IMR-90 (cell line): ENCODE data around the gene AKAP6. TPM values are rescaled to one million over a fixed set of nuclear protein-coding genes. Genes with fewer than 3 reads are reported as not detected.

Experiments
- ATAC-seq: fragments of 200-7000 bp; cut with Tn5 transposase; 2 replicates; pipeline ENCODE4 v1.9.1; 2020; ENCODE audit warnings: low read depth, mild to moderate bottlenecking, moderate library complexity
- BruUV-seq: library from RNA; stranded (reverse); fragments of 400-500 nt; replicated peaks from 2 replicates; lab custom pipeline; 2021; lab: Mats Ljungman, UMichigan
- CTCF ChIA-PET: fragments of 300-600 bp; formaldehyde crosslinking; extraction: SDS; loops from one replicate; lab custom pipeline; 2021; ENCODE audit warnings: antibody characterized with exemption; lab: Yijun Ruan, JAX
- POLR2A ChIA-PET: fragments of 300-600 bp; sonication (Branson Sonifier 250); formaldehyde crosslinking; loops from one replicate; lab custom pipeline; 2022; ENCODE audit warnings: antibody characterized with exemption; ENCODE audit not compliant: unreplicated experiment; lab: Charles Lee
- DNase-seq: peaks from one replicate; pipeline ENCODE4 v3.0.0; 2013
- H2AFZ ChIP-seq: replicated peaks from 2 replicates; pipeline ENCODE3; 2013; ENCODE audit warnings: low read length, mild to moderate bottlenecking; ENCODE audit not compliant: poor library complexity
- H2AK5ac ChIP-seq: 2 replicates; pipeline ENCODE4 v1.6.1; 2013; ENCODE audit warnings: low read depth, low read length, inconsistent platforms
- H2AK9ac ChIP-seq: replicated peaks from 2 replicates; pipeline ENCODE3; 2013; ENCODE audit warnings: mild to moderate bottlenecking, low read depth, low read length, moderate library complexity; ENCODE audit not compliant: poor library complexity
- H2BK120ac ChIP-seq: 2 replicates; pipeline ENCODE4 v1.6.1; 2013; ENCODE audit warnings: low read depth, low read length, inconsistent platforms
- H2BK15ac ChIP-seq: 3 replicates; pipeline ENCODE4 v1.6.1; 2013; ENCODE audit warnings: low read depth, low read length, inconsistent platforms
- H2BK20ac ChIP-seq: 2 replicates; pipeline ENCODE4 v1.6.1; 2013; ENCODE audit warnings: low read depth, mild to moderate bottlenecking, inconsistent platforms, low read length, moderate library complexity
- H2BK5ac ChIP-seq: 2 replicates; pipeline ENCODE4 v1.6.1; 2013; ENCODE audit warnings: mild to moderate bottlenecking, low read depth, low read length, inconsistent platforms; ENCODE audit not compliant: poor library complexity, severe bottlenecking
- H3K14ac ChIP-seq: replicated peaks from 2 replicates; pipeline ENCODE4 v1.6.1; 2013; ENCODE audit warnings: low read depth, low read length, inconsistent platforms
- H3K18ac ChIP-seq: 2 replicates; pipeline ENCODE4 v1.6.1; 2013; ENCODE audit warnings: low read depth, low read length, control low read depth
- H3K23ac ChIP-seq: 2 replicates; pipeline ENCODE4 v1.6.1; 2013; ENCODE audit warnings: low read depth, low read length, inconsistent platforms
- H3K27ac ChIP-seq: 2 replicates; pipeline ENCODE4 v1.5.1; 2013; ENCODE audit warnings: mild to moderate bottlenecking, control low read depth, low read length; ENCODE audit not compliant: insufficient read depth
- H3K27me3 ChIP-seq: 2 replicates; pipeline ENCODE4 v1.6.1; 2013; ENCODE audit warnings: low read length; ENCODE audit not compliant: control insufficient read depth, insufficient read depth
- H3K36me3 ChIP-seq: 2 replicates; pipeline ENCODE4 v1.6.1; 2013; ENCODE audit warnings: low read length, mixed read lengths; ENCODE audit not compliant: control insufficient read depth, insufficient read depth
- H3K4ac ChIP-seq: 2 replicates; pipeline ENCODE4 v1.6.1; 2013; ENCODE audit warnings: low read depth, low read length, inconsistent platforms
- H3K4me1 ChIP-seq: 2 replicates; pipeline ENCODE4 v1.6.1; 2013; ENCODE audit warnings: low read length, mixed read lengths; ENCODE audit not compliant: control insufficient read depth, insufficient read depth
- H3K4me2 ChIP-seq: 2 replicates; pipeline ENCODE4 v1.6.1; 2013; ENCODE audit warnings: low read depth, mild to moderate bottlenecking, control low read depth, low read length, moderate library complexity
- H3K4me3 ChIP-seq: 2 replicates; pipeline ENCODE4 v1.5.1; 2013; ENCODE audit warnings: low read depth, mild to moderate bottlenecking, control low read depth, low read length, moderate library complexity; ENCODE audit not compliant: insufficient read depth
- H3K56ac ChIP-seq: 2 replicates; pipeline ENCODE4 v1.6.1; 2013; ENCODE audit warnings: low read length, inconsistent platforms; ENCODE audit not compliant: insufficient read depth; ENCODE audit errors: extremely low read depth
- H3K79me1 ChIP-seq, 2 experiments: 2 replicates each; pipeline ENCODE4 v1.6.1; 2013; ENCODE audit warnings: low read length in 2 of 2, inconsistent platforms in 1 of 2, low read depth in 1 of 2
- H3K9ac ChIP-seq: 2 replicates; pipeline ENCODE4 v1.6.1; 2013; ENCODE audit warnings: low read depth, low read length, control low read depth
- H3K9me1 ChIP-seq: 2 replicates; pipeline ENCODE4 v1.6.1; 2013; ENCODE audit warnings: low read length, inconsistent platforms; ENCODE audit not compliant: insufficient read depth
- H3K9me3 ChIP-seq: 2 replicates; pipeline ENCODE4 v1.6.1; 2013; ENCODE audit warnings: low read length; ENCODE audit not compliant: control insufficient read depth, insufficient read depth
- H4K20me1 ChIP-seq: 2 replicates; pipeline ENCODE4 v1.6.1; 2013; ENCODE audit warnings: low read length, inconsistent platforms; ENCODE audit not compliant: insufficient read depth
- H4K5ac ChIP-seq: 2 replicates; pipeline ENCODE4 v1.6.1; 2013; ENCODE audit warnings: mild to moderate bottlenecking, low read depth, low read length, control low read depth
- H4K8ac ChIP-seq, 2 experiments: 2 replicates each; pipeline ENCODE4 v1.6.1; 2013; ENCODE audit warnings: low read depth in 2 of 2, low read length in 2 of 2, control low read depth in 1 of 2, inconsistent platforms in 1 of 2
- H4K91ac ChIP-seq: 2 replicates; pipeline ENCODE4 v1.6.1; 2013; ENCODE audit warnings: low read depth, low read length, inconsistent platforms; ENCODE audit not compliant: insufficient read depth
- POLR2A ChIP-seq: IDR thresholded peaks from 2 replicates; pipeline ENCODE4 v1.6.1; 2012; ENCODE audit warnings: mild to moderate bottlenecking, low read depth, low read length
- RCOR1 ChIP-seq: IDR thresholded peaks from 2 replicates; pipeline ENCODE4 v1.6.1; 2012; ENCODE audit warnings: mild to moderate bottlenecking, low read length, improper control_type of control experiment; ENCODE audit not compliant: insufficient replicate concordance
- RFX5 ChIP-seq: IDR thresholded peaks from 2 replicates; pipeline ENCODE4 v1.8.0; 2012; ENCODE audit warnings: low read depth, mild to moderate bottlenecking, low read length, moderate library complexity
- SMC3 ChIP-seq: fragments of 150-350 bp; IDR thresholded peaks from 2 replicates; pipeline ENCODE4 v1.6.1; 2016; ENCODE audit warnings: low read depth, mild to moderate bottlenecking, antibody characterized with exemption, low read length, moderate library complexity
- WGBS, 2 experiments: methylation state at CpG; one replicate each; pipeline versions ENCODE4 v1.1.5 to v1.1.7; 2013; ENCODE audit warnings: missing lambda C conversion rate in 2 of 2; ENCODE audit not compliant: insufficient read length in 1 of 2; ENCODE audit errors: extremely low coverage in 2 of 2; 5-methylcytosine and 5-hydroxymethylcytosine counted together
- dilution Hi-C: fragments of 300-500 bp; cut with HindIII; formaldehyde crosslinking; loops from one replicate; pipeline ENCODE4 v1.14.3; 2018; ENCODE audit warnings: low sequenced_read_pairs; ENCODE audit not compliant: unreplicated experiment
- in situ Hi-C: fragments of 300-500 bp; cut with MboI; formaldehyde crosslinking; loops from 3 replicates; pipeline ENCODE4 v1.14.3; 2019; ENCODE audit warnings: low sequenced_read_pairs, inconsistent platforms, mixed read lengths
- intact Hi-C: fragments of 100-400 bp; cut with micrococcal nuclease; formaldehyde crosslinking; loops from 2 replicates; pipeline ENCODE4 v1.10.0; 2022
- microRNA-seq, 2 experiments: library from miRNA; stranded (forward) in 1 of 2; unstranded in 1 of 2; fragments of 10-50 nt in 1 of 2; fragments of <30 nt in 1 of 2; gene quantifications in 1 of 2; microRNA quantifications in 1 of 2; one replicate each; pipeline versions ENCODE3 to v1.1.0; 2013 to 2020; ENCODE audit not compliant: insufficient read depth in 1 of 2, insufficient read length in 1 of 2, unreplicated experiment in 1 of 2
- polyA plus RNA-seq, 3 experiments: library from polyadenylated mRNA; depleted of rRNA; stranded (reverse); fragments of >200 nt; gene quantifications; 2 replicates each; pipeline ENCODE4 v1.2.3, GENCODE V29; 2012; ENCODE audit warnings: low replicate concordance in 1 of 3
- small RNA-seq, 5 experiments: library from RNA; depleted of rRNA; stranded (forward); fragments of <200 nt; gene quantifications; one replicate each; pipeline ENCODE3, GENCODE V24; 2012
- total RNA-seq: library from RNA; depleted of rRNA; stranded (reverse); fragments of >200 nt; gene quantifications from 2 replicates; pipeline ENCODE4 v1.2.3, GENCODE V29; 2012; rRNA removed
- TF ChIP-seq, protein P1 (sequence below): fragments of 150-350 bp; IDR thresholded peaks from 2 replicates; pipeline ENCODE4 v1.6.1; 2017; ENCODE audit warnings: mild to moderate bottlenecking, antibody characterized with exemption, low read length, low read depth
- TF ChIP-seq, protein P2 (sequence below): conservative IDR thresholded peaks from 2 replicates; pipeline ENCODE4 v1.5.1; 2012; ENCODE audit warnings: mild to moderate bottlenecking, low read depth, low read length, improper control_type of control experiment

Gene AKAP6
- total and polyA plus RNA-seq, 2 of the 4 experiments (the other 2 are of a cell fraction): 0.22 to 1.6 TPM

- WGBS, 2 experiments: no CpG with 5 or more reads among the region's 3 CpGs
- dilution Hi-C loops: no loop called here
- Histone ChIP-seq H3K18ac (no peak overlapping the region), H2AFZ (no peak overlapping the region), H3K27ac (no peak overlapping the region), H3K27me3 (no peaks in the 10 kb centered on the region), H3K4me3 (no peak overlapping the region), H3K4me2 (no peak overlapping the region), H2AK5ac (no peak overlapping the region), H3K9me1 (no peaks in the 10 kb centered on the region), H2AK9ac (no peak overlapping the region), H3K9me3 (no peaks in the 10 kb centered on the region), H3K14ac (no peak overlapping the region), H3K4me1 (no peaks in the 10 kb centered on the region), H4K5ac (no peak overlapping the region), H4K8ac (no peak overlapping the region), H3K36me3 (no peaks in the 10 kb centered on the region), H3K56ac (no peak overlapping the region), H2BK15ac (no peak overlapping the region), H3K79me1 (no peaks in the 10 kb centered on the region), H3K23ac (no peak overlapping the region), H2BK5ac (no peak overlapping the region), H3K9ac (no peak overlapping the region), H3K4ac (no peak overlapping the region), H2BK120ac (no peak overlapping the region), H2BK20ac (no peak overlapping the region), H4K91ac (no peak overlapping the region), H4K20me1 (no peaks in the 10 kb centered on the region)
- POLR2A ChIA-PET: no interaction called here
- CTCF ChIA-PET: no interaction called here
- BruUV-seq: no TSS peak
- intact Hi-C loops: no loop called here
- DNase-seq (no peak), ATAC-seq (no peak)
- in situ Hi-C loops: no loop called here
- TF ChIP-seq POLR2A: no peak
- TF ChIP-seq, protein P1, sequence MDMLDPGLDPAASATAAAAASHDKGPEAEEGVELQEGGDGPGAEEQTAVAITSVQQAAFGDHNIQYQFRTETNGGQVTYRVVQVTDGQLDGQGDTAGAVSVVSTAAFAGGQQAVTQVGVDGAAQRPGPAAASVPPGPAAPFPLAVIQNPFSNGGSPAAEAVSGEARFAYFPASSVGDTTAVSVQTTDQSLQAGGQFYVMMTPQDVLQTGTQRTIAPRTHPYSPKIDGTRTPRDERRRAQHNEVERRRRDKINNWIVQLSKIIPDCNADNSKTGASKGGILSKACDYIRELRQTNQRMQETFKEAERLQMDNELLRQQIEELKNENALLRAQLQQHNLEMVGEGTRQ: no peak
- no peak for TF ChIP-seq SMC3
- TF ChIP-seq RCOR1: no peak
- TF ChIP-seq RFX5: no peak
- TF ChIP-seq, protein P2, sequence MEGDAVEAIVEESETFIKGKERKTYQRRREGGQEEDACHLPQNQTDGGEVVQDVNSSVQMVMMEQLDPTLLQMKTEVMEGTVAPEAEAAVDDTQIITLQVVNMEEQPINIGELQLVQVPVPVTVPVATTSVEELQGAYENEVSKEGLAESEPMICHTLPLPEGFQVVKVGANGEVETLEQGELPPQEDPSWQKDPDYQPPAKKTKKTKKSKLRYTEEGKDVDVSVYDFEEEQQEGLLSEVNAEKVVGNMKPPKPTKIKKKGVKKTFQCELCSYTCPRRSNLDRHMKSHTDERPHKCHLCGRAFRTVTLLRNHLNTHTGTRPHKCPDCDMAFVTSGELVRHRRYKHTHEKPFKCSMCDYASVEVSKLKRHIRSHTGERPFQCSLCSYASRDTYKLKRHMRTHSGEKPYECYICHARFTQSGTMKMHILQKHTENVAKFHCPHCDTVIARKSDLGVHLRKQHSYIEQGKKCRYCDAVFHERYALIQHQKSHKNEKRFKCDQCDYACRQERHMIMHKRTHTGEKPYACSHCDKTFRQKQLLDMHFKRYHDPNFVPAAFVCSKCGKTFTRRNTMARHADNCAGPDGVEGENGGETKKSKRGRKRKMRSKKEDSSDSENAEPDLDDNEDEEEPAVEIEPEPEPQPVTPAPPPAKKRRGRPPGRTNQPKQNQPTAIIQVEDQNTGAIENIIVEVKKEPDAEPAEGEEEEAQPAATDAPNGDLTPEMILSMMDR: no peak
These were observed 554.1 kb downstream of the AKAP6 start for GRCh38 chr14:32883188-32883587.

Small RNA genes within 50 kb of the gene (microRNA-seq; reads per million reads assigned to microRNA genes)
- gene RN7SL660P (ENCODE audit: insufficient read depth, insufficient read length): not detected

Small RNA genes within 50 kb of the gene (small RNA-seq; reads per million reads assigned to genes)
- gene RN7SL660P: 0 to 0.60 (median 0) reads per million in 5 experiments

Other genes starting within 250 kb of the AKAP6 start
- gene RNU6-7, start 127.3 kb upstream of the AKAP6 start, total RNA-seq: not detected in 2 replicates
- not detected in 2 replicates for gene RNU6-7, start 127.3 kb upstream of the AKAP6 start, polyA plus RNA-seq (2012; rRNA removed)
- not detected in 2 replicates for gene RNU6-8, start 126.0 kb upstream of the AKAP6 start, total RNA-seq
- gene RNU6-8, start 126.0 kb upstream of the AKAP6 start, polyA plus RNA-seq (2012; rRNA removed): not detected in 2 replicates